Hematopoietic multipotent progenitor cell (in vitro differentiated cells): ENCODE results near the gene VGLL3. TPM values are rescaled to one million over a fixed set of nuclear protein-coding genes. Genes with fewer than 3 reads are reported as not detected.

Experiments used
- DNase-seq, 3 donors: peaks; one replicate each; pipeline ENCODE4 v3.0.0-alpha.2; 2011 to 2015; ENCODE audit warnings: low read depth in 2 of 3, low spot score in 2 of 3
- total RNA-seq: library from RNA; depleted of rRNA; stranded (reverse); fragments of >200 nt; gene quantifications from one replicate; pipeline ENCODE4 v1.2.3, GENCODE V29; 2012

Gene VGLL3
- total RNA-seq, 1 donor: 0.54 TPM

GRCh38 chr3:86954747-86955146 is 36.2 kb downstream of the VGLL3 start:
- DNase-seq: no peak

- DNase-seq: no peak
Observed at GRCh38 chr3:86954226-86954625, 36.7 kb downstream of the VGLL3 start.

GRCh38 chr3:86951322-86951721 is 39.6 kb downstream of the VGLL3 start:
- no peak for DNase-seq

- DNase-seq: no peak
Observed at GRCh38 chr3:86950717-86951116, 40.2 kb downstream of the VGLL3 start.

- DNase-seq: no peak
Observed at GRCh38 chr3:86949850-86950249, 41.1 kb downstream of the VGLL3 start.

GRCh38 chr3:86948822-86949221 is 42.1 kb downstream of the VGLL3 start:
- DNase-seq: no peak

- DNase-seq: no peak
Observed at GRCh38 chr3:86942206-86942605, 48.7 kb downstream of the VGLL3 start.

- no peak for DNase-seq
Observed at GRCh38 chr3:86938416-86939105, 52.4 kb downstream of the VGLL3 start.

GRCh38 chr3:86937306-86937791 is 53.6 kb downstream of the VGLL3 start:
- no peak for DNase-seq

- no peak for DNase-seq
Observed at GRCh38 chr3:86934851-86935250, 56.1 kb downstream of the VGLL3 start.

- DNase-seq: no peak
Observed at GRCh38 chr3:86930831-86931230, 60.1 kb downstream of the VGLL3 start.

- no peak for DNase-seq
Observed at GRCh38 chr3:86930181-86930580, 60.8 kb downstream of the VGLL3 start.

GRCh38 chr3:86929046-86929445 is 61.9 kb downstream of the VGLL3 start:
- DNase-seq: no peak

GRCh38 chr3:86923071-86923491 is 67.9 kb downstream of the VGLL3 start:
- no peak for DNase-seq

- DNase-seq: no peak
Observed at GRCh38 chr3:86921971-86922680, 68.8 kb downstream of the VGLL3 start.

GRCh38 chr3:86914670-86915069 is 76.3 kb downstream of the VGLL3 start:
- DNase-seq: no peak

GRCh38 chr3:86913160-86913559 is 77.8 kb downstream of the VGLL3 start:
- no peak for DNase-seq

GRCh38 chr3:86895202-86895601 is 95.7 kb downstream of the VGLL3 start:
- no peak for DNase-seq

GRCh38 chr3:86890741-86891396 is 100.1 kb downstream of the VGLL3 start:
- DNase-seq: no peak
